K562 (cell line): ENCODE measurements around the gene GAB2. TPM values are rescaled to one million over a fixed set of nuclear protein-coding genes. Genes with fewer than 3 reads are reported as not detected.

ENCODE experiments used
- CC2D1A ChIP-seq: fragments of 450-650 bp; IDR thresholded peaks from 2 replicates; pipeline ENCODE4 v1.6.1; 2017; ENCODE audit warnings: mild to moderate bottlenecking
- E2F5 ChIP-seq: sonication (generic); formaldehyde crosslinking; IDR thresholded peaks from 2 replicates; pipeline ENCODE4 v1.8.0; 2022; ENCODE audit warnings: mild to moderate bottlenecking, missing genetic modification reagents
- ERF ChIP-seq: fragments of 450-650 bp; formaldehyde crosslinking; IDR thresholded peaks from 2 replicates; pipeline ENCODE4 v1.4.0; 2020; ENCODE audit warnings: mild to moderate bottlenecking, mixed read lengths
- HNRNPL ChIP-seq: fragments of 200-400 bp; formaldehyde crosslinking; IDR thresholded peaks from 2 replicates; pipeline ENCODE4 v1.6.1; 2017; ENCODE audit warnings: low read depth, mild to moderate bottlenecking, low read length
- IFI16 ChIP-seq: fragments of 250-450 bp; sonication (Bioruptor Pico); IDR thresholded peaks from 2 replicates; pipeline ENCODE4 v2.1.2; 2022; ENCODE audit warnings: mild to moderate bottlenecking, inconsistent platforms
- KDM5B ChIP-seq: fragments of 200-600 bp; sonication (generic); IDR thresholded peaks from 2 replicates; pipeline ENCODE4 v1.6.1; 2012; ENCODE audit warnings: low read depth, mild to moderate bottlenecking, moderate library complexity, low read length, control low read depth, inconsistent platforms; ENCODE audit not compliant: insufficient replicate concordance
- NEUROD1 ChIP-seq: fragments of 150-350 bp; IDR thresholded peaks from 2 replicates; pipeline ENCODE4 v1.6.1; 2014; ENCODE audit warnings: borderline replicate concordance, low read length, low read depth; ENCODE audit not compliant: partially characterized antibody
- PHF8 ChIP-seq: fragments of 200-600 bp; sonication (generic); IDR thresholded peaks from 2 replicates; pipeline ENCODE4 v1.6.1; 2012; ENCODE audit warnings: mixed run types, mild to moderate bottlenecking, inconsistent platforms, low read length, moderate library complexity, borderline replicate concordance
- POLR3A ChIP-seq: IDR thresholded peaks from 2 replicates; pipeline ENCODE4 v1.6.1; 2011; ENCODE audit warnings: borderline replicate concordance, mild to moderate bottlenecking, moderate library complexity; ENCODE audit not compliant: insufficient read length, insufficient read depth; ENCODE audit errors: extremely low read depth
- PRDM10 ChIP-seq: fragments of 450-650 bp; IDR thresholded peaks from 2 replicates; pipeline ENCODE4 v1.6.1; 2018; ENCODE audit not compliant: partially characterized antibody
- PTTG1 ChIP-seq: fragments of 450-650 bp; IDR thresholded peaks from 2 replicates; pipeline ENCODE4 v1.6.1; 2016; ENCODE audit warnings: low read depth, mild to moderate bottlenecking, missing genetic modification characterization, missing compliant biosample characterization
- RBM34 ChIP-seq: fragments of 200-400 bp; formaldehyde crosslinking; IDR thresholded peaks from 2 replicates; pipeline ENCODE4 v1.6.1; 2018; ENCODE audit warnings: low read length, borderline replicate concordance; ENCODE audit not compliant: insufficient read depth
- ZBTB8A ChIP-seq: fragments of 450-650 bp; IDR thresholded peaks from 2 replicates; pipeline ENCODE4 v1.6.1; 2018; ENCODE audit warnings: mild to moderate bottlenecking, moderate library complexity; ENCODE audit not compliant: partially characterized antibody
- ZNF316 ChIP-seq: fragments of 450-650 bp; IDR thresholded peaks from 2 replicates; pipeline ENCODE4 v1.6.1; 2016
- ZNF407 ChIP-seq: fragments of 450-650 bp; IDR thresholded peaks from 2 replicates; pipeline ENCODE4 v1.6.1; 2016; ENCODE audit warnings: low read depth
- polyA plus RNA-seq, 8 experiments: library from polyadenylated mRNA; depleted of rRNA in 4 of 8; stranded (reverse) in 5 of 8; unstranded in 3 of 8; fragments of >200 nt; fragmentation: Nextera tagmentation in 2 of 8; fragmentation: Illumina TruSeq in 1 of 8; extraction: Ambion mirVana in 2 of 8; extraction: Trizol in 1 of 8; gene quantifications; 2 replicates each; pipeline versions ENCODE4 v1.2.1 to v1.2.3, GENCODE V29; 2011 to 2014; ENCODE audit warnings: inconsistent platforms in 1 of 8, missing spikeins in 1 of 8
- total RNA-seq, 7 experiments: library from RNA; depleted of rRNA in 6 of 7; stranded (reverse); fragments of >200 nt in 6 of 7; fragmentation: Illumina TruSeq in 2 of 7; extraction: Trizol in 2 of 7; gene quantifications; 2 replicates each; pipeline versions ENCODE4 v1.2.1 to v1.2.3, GENCODE V29; 2011 to 2021; ENCODE audit warnings: low replicate concordance in 1 of 7

Gene GAB2
- total and polyA plus RNA-seq, 9 of the 15 experiments (the other 6 are each of a cell fraction or from before 2014, with no cell fraction given), result 2.3 to 35.2 (median 16.1) TPM

- TF ChIP-seq PRDM10 (peak; percentile 78), PTTG1 (tag) (no peak; the same call in 1 of the 2 replicates), RBM34 (no peak), ZNF316 (peak; percentile 98), ZBTB8A (no peak), PHF8 (no peak), E2F5 (CRISPR knock-in tag) (no peak), NEUROD1 (peak; percentile 39), KDM5B (no peak), ERF (CRISPR knock-in tag) (no peak), CC2D1A (no peak), HNRNPL (0 out of 2 replicates have a peak, but pooled peaks have one; percentile 29), IFI16 (CRISPR knock-in tag) (no peak), ZNF407 (no peak), POLR3A (no peak)
Observed at GRCh38 chr11:78292109-78292803, 125.4 kb downstream of the GAB2 start (continued).
